Testis (tissue), 2 donors: ENCODE measurements around the gene TAS2R1.

Experiments
- POLR2A ChIP-seq: fragments of 450-650 bp; IDR thresholded peaks from one replicate; pipeline ENCODE4 v1.6.1; 2017; ENCODE audit warnings: antibody characterized with exemption, mild to moderate bottlenecking, moderate library complexity
- TF ChIP-seq, protein P1 (sequence below), 3 experiments: fragments of 450-650 bp in 2 of 3; fragments of 200-600 bp in 1 of 3; sonication (generic) in 1 of 3; IDR thresholded peaks; one replicate each; pipeline ENCODE4 v1.5.1; 2016 to 2019; ENCODE audit warnings: antibody characterized with exemption in 3 of 3, mild to moderate bottlenecking in 2 of 3, moderate library complexity in 1 of 3

- TF ChIP-seq, protein P1, sequence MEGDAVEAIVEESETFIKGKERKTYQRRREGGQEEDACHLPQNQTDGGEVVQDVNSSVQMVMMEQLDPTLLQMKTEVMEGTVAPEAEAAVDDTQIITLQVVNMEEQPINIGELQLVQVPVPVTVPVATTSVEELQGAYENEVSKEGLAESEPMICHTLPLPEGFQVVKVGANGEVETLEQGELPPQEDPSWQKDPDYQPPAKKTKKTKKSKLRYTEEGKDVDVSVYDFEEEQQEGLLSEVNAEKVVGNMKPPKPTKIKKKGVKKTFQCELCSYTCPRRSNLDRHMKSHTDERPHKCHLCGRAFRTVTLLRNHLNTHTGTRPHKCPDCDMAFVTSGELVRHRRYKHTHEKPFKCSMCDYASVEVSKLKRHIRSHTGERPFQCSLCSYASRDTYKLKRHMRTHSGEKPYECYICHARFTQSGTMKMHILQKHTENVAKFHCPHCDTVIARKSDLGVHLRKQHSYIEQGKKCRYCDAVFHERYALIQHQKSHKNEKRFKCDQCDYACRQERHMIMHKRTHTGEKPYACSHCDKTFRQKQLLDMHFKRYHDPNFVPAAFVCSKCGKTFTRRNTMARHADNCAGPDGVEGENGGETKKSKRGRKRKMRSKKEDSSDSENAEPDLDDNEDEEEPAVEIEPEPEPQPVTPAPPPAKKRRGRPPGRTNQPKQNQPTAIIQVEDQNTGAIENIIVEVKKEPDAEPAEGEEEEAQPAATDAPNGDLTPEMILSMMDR (IDR thresholded peaks at IDR 0.05), result no peak
- no peak for TF ChIP-seq POLR2A
Observed at GRCh38 chr5:9658706-9659105, 28.6 kb upstream of the TAS2R1 start.
